ENCODE data around the gene MEDAG.

The MEDAG gene

GRCh38 chr13:30868799-30869470 lies 37.1 kb upstream of the MEDAG start:
- no peak for DNase-seq (ENCODE audit: low spot score in 2 of 2)
- Histone ChIP-seq H3K9me3 (no peaks in the 10 kb centered on the region), H3K27me3 (ENCODE audit: low read depth) (no peaks in the 10 kb centered on the region), H3K4me1 (peaks cover 23% of the 10 kb centered on the region), H3K36me3 (replicated peaks) (no peaks in the 10 kb centered on the region), H3K4me3 (no peak overlapping the region)
- in situ Hi-C loops (cut with MboI; ENCODE audit: low sequenced_read_pairs) = no loop called here

DNA sequence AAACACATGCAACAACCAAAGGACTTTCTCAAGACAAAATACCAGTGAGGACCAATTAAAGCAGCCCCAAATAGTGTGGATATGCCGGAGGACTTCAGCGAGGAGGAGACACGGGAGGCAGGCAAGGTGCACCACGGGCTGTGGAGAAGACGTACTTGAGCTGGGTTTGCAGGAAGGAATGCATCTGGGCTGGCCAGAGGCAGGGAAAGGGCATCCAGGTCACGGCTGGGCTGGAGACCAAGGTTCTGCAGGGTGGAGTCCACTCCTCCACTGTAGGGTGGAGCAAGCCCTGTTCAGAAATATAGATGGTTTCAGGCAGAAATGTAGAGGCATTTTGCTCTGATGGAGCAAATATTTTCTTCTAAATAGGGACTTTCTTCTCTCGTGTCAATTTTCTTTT lies 36.6 kb upstream of the MEDAG start:
- Histone ChIP-seq H3K27me3 (ENCODE audit: low read depth) (no peaks in the 10 kb centered on the region), H3K9me3 (no peaks in the 10 kb centered on the region), H3K4me1 (peaks cover 23% of the 10 kb centered on the region), H3K36me3 (replicated peaks) (no peaks in the 10 kb centered on the region), H3K4me3 (no peak overlapping the region)
- no peak for DNase-seq (ENCODE audit: low spot score in 2 of 2)
- in situ Hi-C loops (cut with MboI; ENCODE audit: low sequenced_read_pairs) = no loop called here

GRCh38 chr13:30870049-30870884 lies 35.8 kb upstream of the MEDAG start:
- DNase-seq (ENCODE audit: low spot score in 2 of 2) = peak in 1 of 2 experiments; percentile 65
- in situ Hi-C loops (cut with MboI; ENCODE audit: low sequenced_read_pairs) = no loop called here
- Histone ChIP-seq H3K9me3 (no peaks in the 10 kb centered on the region), H3K36me3 (replicated peaks) (no peaks in the 10 kb centered on the region), H3K4me1 (peaks cover 16% of the 10 kb centered on the region), H3K27me3 (ENCODE audit: low read depth) (no peaks in the 10 kb centered on the region), H3K4me3 (no peak overlapping the region)

DNA sequence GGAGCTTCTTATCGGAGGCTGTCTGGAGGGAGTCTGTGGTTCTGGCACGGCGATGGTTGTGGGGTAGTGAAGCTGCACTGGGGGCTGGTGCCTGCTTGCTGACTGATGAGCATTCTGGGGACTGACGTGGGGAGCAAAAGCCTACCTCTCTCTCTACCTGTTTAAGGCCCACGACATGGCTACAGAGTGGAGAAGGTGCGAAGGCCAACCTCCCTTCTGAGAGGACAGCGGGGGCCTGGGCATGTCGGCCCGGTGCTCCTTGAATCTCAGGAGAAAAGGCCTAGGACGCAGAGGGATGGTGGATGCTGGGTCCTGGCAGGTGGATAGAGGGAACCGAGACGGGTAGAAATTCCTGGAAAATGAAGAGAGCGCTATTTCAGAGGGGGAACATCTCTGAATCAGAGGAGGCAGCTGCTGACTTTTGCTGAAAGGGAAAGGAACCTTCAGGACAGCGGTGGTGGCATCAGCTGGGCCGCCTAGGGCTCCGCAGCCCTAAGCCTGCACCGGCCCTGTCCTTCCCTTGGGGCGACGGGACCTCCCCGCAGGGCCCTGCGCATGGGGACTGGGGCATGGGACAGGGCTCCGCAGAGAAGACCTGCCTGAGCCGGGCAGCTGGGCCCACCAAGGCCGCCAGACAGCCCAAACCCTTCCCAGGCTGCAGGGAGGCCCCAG lies 35.0 kb upstream of the MEDAG start:
- Histone ChIP-seq H3K36me3 (replicated peaks) (no peaks in the 10 kb centered on the region), H3K9me3 (no peaks in the 10 kb centered on the region), H3K27me3 (ENCODE audit: low read depth) (no peaks in the 10 kb centered on the region), H3K4me3 (no peak overlapping the region), H3K4me1 (peaks cover 16% of the 10 kb centered on the region)
- DNase-seq (ENCODE audit: low spot score in 2 of 2) = no peak
- in situ Hi-C loops (cut with MboI; ENCODE audit: low sequenced_read_pairs) = no loop called here

DNA sequence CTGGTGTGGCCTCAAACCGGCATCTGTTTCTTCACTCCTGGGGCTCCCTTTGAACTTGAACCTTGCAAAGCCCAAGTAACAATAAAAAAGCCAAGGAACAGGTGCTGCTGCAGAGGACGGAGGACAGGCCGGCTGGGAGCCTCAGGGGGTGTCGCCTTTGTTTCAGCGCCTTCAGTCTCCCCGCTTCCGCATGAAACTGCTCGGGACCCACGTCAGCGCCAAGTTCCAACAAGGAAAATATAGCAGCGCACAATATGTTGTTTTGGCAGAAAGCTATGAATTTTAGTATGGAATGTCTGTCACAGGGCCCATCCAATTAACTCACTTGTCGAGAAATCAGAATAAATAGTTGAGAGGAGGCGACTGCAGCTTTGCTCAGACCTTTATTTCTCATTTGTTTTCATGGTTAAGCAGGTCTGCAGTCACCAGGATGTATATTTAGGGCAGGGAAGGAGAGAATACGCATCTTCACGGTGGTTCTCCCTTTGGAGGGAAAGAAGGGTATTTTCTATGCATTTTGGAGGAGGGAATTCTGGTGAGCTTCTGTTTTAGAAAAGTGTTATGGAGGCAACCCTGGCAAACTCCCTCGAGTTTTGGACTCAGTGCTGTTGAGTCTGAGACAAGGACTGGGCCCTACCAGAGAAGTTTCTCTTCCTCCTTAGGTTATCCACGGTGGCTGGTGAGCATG lies 34.3 kb upstream of the MEDAG start:
- DNase-seq (ENCODE audit: low spot score in 2 of 2) = no peak
- H3K4me1 ChIP-seq = peaks cover 16% of the 10 kb centered on the region
- no peak overlapping the region for H3K4me3 ChIP-seq
- in situ Hi-C loops (cut with MboI; ENCODE audit: low sequenced_read_pairs) = no loop called here
- H3K27me3 ChIP-seq (ENCODE audit: low read depth) = no peaks in the 10 kb centered on the region
- H3K9me3 ChIP-seq = no peaks in the 10 kb centered on the region
- H3K36me3 ChIP-seq (replicated peaks) = no peaks in the 10 kb centered on the region

DNA sequence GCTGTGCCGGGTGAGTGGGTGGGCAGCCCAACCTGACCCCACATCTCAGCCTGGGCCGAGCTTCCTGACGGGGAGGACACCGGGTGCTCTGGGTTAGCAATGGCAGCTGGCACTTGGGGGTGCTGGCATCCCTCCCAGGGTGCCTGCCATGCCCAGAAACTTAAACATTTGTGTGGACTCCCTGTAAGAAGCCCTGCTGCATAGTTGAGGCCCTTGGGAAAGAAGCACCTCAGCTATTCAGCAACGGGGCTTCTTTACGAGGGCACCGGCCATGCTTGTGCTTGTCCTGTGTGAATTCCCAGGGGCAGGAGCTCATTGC lies 33.8 kb upstream of the MEDAG start:
- Histone ChIP-seq H3K4me3 (no peak overlapping the region), H3K36me3 (replicated peaks) (no peaks in the 10 kb centered on the region), H3K9me3 (no peaks in the 10 kb centered on the region), H3K27me3 (ENCODE audit: low read depth) (no peaks in the 10 kb centered on the region), H3K4me1 (peaks cover 19% of the 10 kb centered on the region)
- in situ Hi-C loops (cut with MboI; ENCODE audit: low sequenced_read_pairs) = no loop called here
- DNase-seq (ENCODE audit: low spot score in 2 of 2) = no peak

GRCh38 chr13:30872685-30873461 lies 33.2 kb upstream of the MEDAG start:
- Histone ChIP-seq H3K9me3 (no peaks in the 10 kb centered on the region), H3K27me3 (ENCODE audit: low read depth) (no peaks in the 10 kb centered on the region), H3K4me3 (no peak overlapping the region), H3K4me1 (peaks cover 19% of the 10 kb centered on the region), H3K36me3 (replicated peaks) (no peaks in the 10 kb centered on the region)
- DNase-seq (ENCODE audit: low spot score in 2 of 2) = peak; percentile 37 to 65
- in situ Hi-C loops (cut with MboI; ENCODE audit: low sequenced_read_pairs) = no loop called here

GRCh38 chr13:30873499-30873898 lies 32.6 kb upstream of the MEDAG start:
- in situ Hi-C loops (cut with MboI; ENCODE audit: low sequenced_read_pairs) = no loop called here
- H3K4me3 ChIP-seq = no peak overlapping the region
- no peak for DNase-seq (ENCODE audit: low spot score in 2 of 2)
- no peaks in the 10 kb centered on the region for H3K36me3 ChIP-seq (replicated peaks)
- no peaks in the 10 kb centered on the region for H3K27me3 ChIP-seq (ENCODE audit: low read depth)
- H3K4me1 ChIP-seq = peaks cover 19% of the 10 kb centered on the region
- H3K9me3 ChIP-seq = no peaks in the 10 kb centered on the region

- in situ Hi-C loops (cut with MboI; ENCODE audit: low sequenced_read_pairs) = no loop called here
- H3K4me1 ChIP-seq = peaks cover 19% of the 10 kb centered on the region
- no peaks in the 10 kb centered on the region for H3K9me3 ChIP-seq
- no peak for DNase-seq (ENCODE audit: low spot score in 2 of 2)
- H3K27me3 ChIP-seq (ENCODE audit: low read depth) = no peaks in the 10 kb centered on the region
- H3K4me3 ChIP-seq = no peak overlapping the region
- H3K36me3 ChIP-seq (replicated peaks) = no peaks in the 10 kb centered on the region
Observed at GRCh38 chr13:30874111-30874510, 32.0 kb upstream of the MEDAG start.

- H3K4me1 ChIP-seq = peaks cover 19% of the 10 kb centered on the region
- H3K36me3 ChIP-seq (replicated peaks) = no peaks in the 10 kb centered on the region
- no peaks in the 10 kb centered on the region for H3K27me3 ChIP-seq (ENCODE audit: low read depth)
- no peaks in the 10 kb centered on the region for H3K9me3 ChIP-seq
- no peak overlapping the region for H3K4me3 ChIP-seq
- in situ Hi-C loops (cut with MboI; ENCODE audit: low sequenced_read_pairs) = no loop called here
- no peak for DNase-seq (ENCODE audit: low spot score in 2 of 2)
Observed at GRCh38 chr13:30874561-30874960, 31.5 kb upstream of the MEDAG start.

DNA sequence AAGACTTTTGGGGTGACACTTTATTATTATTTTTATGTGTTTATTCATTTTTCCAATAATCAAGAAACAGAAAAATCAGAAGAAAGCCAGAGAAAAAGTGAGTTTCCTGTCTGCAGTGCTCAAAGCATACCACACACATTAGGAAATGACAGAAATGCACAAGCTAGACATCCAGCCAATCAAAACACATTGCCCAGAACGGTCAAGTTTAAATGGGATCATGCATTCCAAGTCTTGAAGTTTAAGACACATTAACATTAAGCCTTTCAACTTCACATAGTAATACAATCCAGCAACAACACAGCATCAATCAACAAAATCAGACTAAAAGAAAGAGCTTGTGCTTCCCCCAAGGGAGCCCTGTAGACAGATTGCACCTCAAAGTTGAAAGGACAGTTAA lies 28.7 kb upstream of the MEDAG start:
- H3K9me3 ChIP-seq = no peaks in the 10 kb centered on the region

DNA sequence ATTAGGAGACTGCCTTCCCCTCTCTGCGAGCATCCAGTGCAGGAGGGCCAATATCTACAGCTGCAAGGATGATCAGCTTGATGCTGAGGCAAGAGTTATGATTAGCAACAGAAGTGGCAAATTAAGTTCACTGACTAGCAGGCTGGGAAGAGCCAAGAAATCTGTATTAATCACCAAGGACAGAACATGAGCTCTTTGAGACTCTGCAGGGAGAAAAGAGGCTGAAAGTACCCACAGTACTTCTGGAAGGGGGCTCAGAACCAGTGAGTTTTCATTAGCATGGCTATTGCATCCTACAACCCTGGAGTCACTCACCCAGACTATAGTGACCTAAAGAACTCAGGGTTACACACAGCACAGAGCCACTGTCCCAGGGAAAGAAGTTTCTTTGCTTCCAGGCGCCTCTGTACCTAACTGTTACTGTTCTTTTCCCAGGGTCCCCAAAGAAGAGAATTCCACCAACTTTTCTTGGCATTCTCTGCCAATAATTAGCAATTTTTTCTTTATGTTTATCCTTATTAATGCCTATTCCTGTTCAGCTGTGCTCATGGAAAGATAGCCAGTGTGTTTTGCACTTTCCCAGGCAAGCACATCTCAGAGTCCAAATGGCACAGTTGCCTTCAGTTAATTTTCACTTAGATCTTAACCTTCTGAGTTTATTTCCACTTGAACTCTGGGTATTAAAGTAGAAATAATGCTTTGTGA lies 25.8 kb upstream of the MEDAG start:
- no peak for DNase-seq (ENCODE audit: low spot score in 2 of 2)
- H3K4me1 ChIP-seq = peaks cover 14% of the 10 kb centered on the region
- H3K36me3 ChIP-seq (replicated peaks) = no peaks in the 10 kb centered on the region
- H3K27me3 ChIP-seq (ENCODE audit: low read depth) = no peaks in the 10 kb centered on the region
- in situ Hi-C loops (cut with MboI; ENCODE audit: low sequenced_read_pairs) = no loop called here
- H3K4me3 ChIP-seq = no peak overlapping the region
- H3K9me3 ChIP-seq = 0 out of 2 replicates have a peak, but pooled peaks cover 2% of the 10 kb centered on the region

More for the DNA sequence above, 28.7 kb upstream of the MEDAG start:
- Histone ChIP-seq H3K4me3 (no peak overlapping the region), H3K36me3 (replicated peaks) (no peaks in the 10 kb centered on the region), H3K27me3 (ENCODE audit: low read depth) (no peaks in the 10 kb centered on the region), H3K4me1 (peaks cover 22% of the 10 kb centered on the region)
- DNase-seq (ENCODE audit: low spot score in 2 of 2) = peak in 1 of 2 experiments; percentile 2
- in situ Hi-C loops (cut with MboI; ENCODE audit: low sequenced_read_pairs) = no loop called here

DNA sequence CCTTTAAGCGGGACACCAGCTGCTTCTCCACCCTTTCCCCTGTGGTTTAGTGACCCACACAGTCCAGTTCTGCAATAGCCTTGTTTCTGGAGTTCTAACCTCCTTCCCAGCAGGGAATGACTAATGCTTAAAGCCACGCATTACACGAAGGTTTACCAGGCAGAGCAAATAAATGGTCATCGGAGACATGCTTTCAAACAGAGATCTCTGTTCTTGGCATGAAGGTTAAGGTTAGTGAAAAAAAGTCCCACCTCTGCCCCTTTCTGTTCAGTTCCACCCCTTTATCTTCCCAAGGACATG lies 25.3 kb upstream of the MEDAG start:
- in situ Hi-C loops (cut with MboI; ENCODE audit: low sequenced_read_pairs) = no loop called here
- H3K4me1 ChIP-seq = peaks cover 14% of the 10 kb centered on the region
- no peak overlapping the region for H3K4me3 ChIP-seq
- no peak for DNase-seq (ENCODE audit: low spot score in 2 of 2)
- H3K9me3 ChIP-seq = 0 out of 2 replicates have a peak, but pooled peaks cover 2% of the 10 kb centered on the region
- H3K27me3 ChIP-seq (ENCODE audit: low read depth) = no peaks in the 10 kb centered on the region
- H3K36me3 ChIP-seq (replicated peaks) = no peaks in the 10 kb centered on the region
